Inflammatory macrophage (primary cell): ENCODE results near the gene R3HCC1L.

Experiments
- DNase-seq, 2 donors: peaks; one replicate each; pipeline ENCODE4 v3.0.0-alpha.2; 2020 to 2022
- total RNA-seq, 18 experiments: gene quantifications; one replicate each; lab custom pipeline; 2026; ENCODE audit warnings: mixed read lengths in 6 of 18, inconsistent platforms in 2 of 18; lab: John Stamatoyannopoulos, UW

R3HCC1L gene
- 24.4 to 45.7 (median 32.5) reads per million in 18 experiments for total RNA-seq

- peak; percentile 93 to 95 for DNase-seq
Measured at GRCh38 chr10:98134431-98135221, at the start of gene R3HCC1L. Gene R3HCC1L (plus strand): TSS chr10:98134657. CDS start chr10:98208115, 73,458 bp downstream.

- DNase-seq: no peak
Measured at GRCh38 chr10:98085238-98085637, 49.2 kb upstream of the R3HCC1L start.

GRCh38 chr10:98086837-98087708 is 47.4 kb upstream of the R3HCC1L start:
- no peak for DNase-seq

GRCh38 chr10:98088186-98088971 is 46.1 kb upstream of the R3HCC1L start:
- DNase-seq: no peak

GRCh38 chr10:98090822-98091221 is 43.6 kb upstream of the R3HCC1L start:
- peak; percentile 26 to 47 for DNase-seq

GRCh38 chr10:98096316-98096715 is 38.1 kb upstream of the R3HCC1L start:
- no peak for DNase-seq

GRCh38 chr10:98096731-98097130 is 37.7 kb upstream of the R3HCC1L start:
- no peak for DNase-seq

GRCh38 chr10:98097175-98097574 is 37.3 kb upstream of the R3HCC1L start:
- DNase-seq: no peak

- DNase-seq: no peak
Measured at GRCh38 chr10:98097616-98098015, 36.8 kb upstream of the R3HCC1L start.

GRCh38 chr10:98098247-98098646 is 36.2 kb upstream of the R3HCC1L start:
- DNase-seq: no peak

GRCh38 chr10:98100476-98100875 is 34.0 kb upstream of the R3HCC1L start:
- DNase-seq: no peak

- no peak for DNase-seq
Measured at GRCh38 chr10:98101366-98101765, 33.1 kb upstream of the R3HCC1L start.

GRCh38 chr10:98104125-98104524 is 30.3 kb upstream of the R3HCC1L start:
- no peak for DNase-seq

- no peak for DNase-seq
Measured at GRCh38 chr10:98106531-98106930, 27.9 kb upstream of the R3HCC1L start.

GRCh38 chr10:98107644-98108430 is 26.6 kb upstream of the R3HCC1L start:
- DNase-seq: no peak

GRCh38 chr10:98110356-98110755 is 24.1 kb upstream of the R3HCC1L start:
- DNase-seq: no peak

GRCh38 chr10:98115031-98115787 is 19.2 kb upstream of the R3HCC1L start:
- DNase-seq: no peak

GRCh38 chr10:98119891-98120290 is 14.6 kb upstream of the R3HCC1L start:
- DNase-seq: no peak

GRCh38 chr10:98125940-98126631 is 8.4 kb upstream of the R3HCC1L start:
- no peak for DNase-seq

GRCh38 chr10:98128802-98129201 is 5.7 kb upstream of the R3HCC1L start:
- no peak for DNase-seq

- DNase-seq: no peak
Measured at GRCh38 chr10:98131619-98132018, 2.8 kb upstream of the R3HCC1L start.
